GM19193 (cell line): ENCODE data around the gene AKT1S1.

Experiments
- POLR2A ChIP-seq: IDR thresholded peaks from 4 replicates; pipeline ENCODE4 v1.6.1; 2011; ENCODE audit not compliant: insufficient read depth, insufficient read length; ENCODE audit errors: extremely low read depth

Gene AKT1S1

GRCh38 chr19:49877020-49877878 is at the start of gene AKT1S1, which contains the start of gene TBC1D17:
Gene AKT1S1 (minus strand): TSS chr19:49877355. CDS start chr19:49873295, 4,060 bp downstream.
Gene TBC1D17 (plus strand): TSS chr19:49877702. CDS start chr19:49877724, 22 bp downstream.
- peak; percentile 61 for TF ChIP-seq POLR2A

GRCh38 chr19:49926515-49926914 is 49.4 kb upstream of the AKT1S1 start:
- TF ChIP-seq POLR2A = no peak

- TF ChIP-seq POLR2A = no peak
Observed at GRCh38 chr19:49925486-49925885, 48.3 kb upstream of the AKT1S1 start.

- no peak for TF ChIP-seq POLR2A
Observed at GRCh38 chr19:49924004-49924880, 47.1 kb upstream of the AKT1S1 start.

GRCh38 chr19:49923055-49924003 is 46.2 kb upstream of the AKT1S1 start:
- no peak for TF ChIP-seq POLR2A

- TF ChIP-seq POLR2A = no peak
Observed at GRCh38 chr19:49921871-49922795, 45.0 kb upstream of the AKT1S1 start.

- no peak for TF ChIP-seq POLR2A
Observed at GRCh38 chr19:49920624-49921363, 43.6 kb upstream of the AKT1S1 start.

GRCh38 chr19:49918089-49918488 is 40.9 kb upstream of the AKT1S1 start:
- no peak for TF ChIP-seq POLR2A

- TF ChIP-seq POLR2A = no peak
Observed at GRCh38 chr19:49916839-49917733, 39.9 kb upstream of the AKT1S1 start.

- no peak for TF ChIP-seq POLR2A
Observed at GRCh38 chr19:49915271-49915670, 38.1 kb upstream of the AKT1S1 start.

- TF ChIP-seq POLR2A = no peak
Observed at GRCh38 chr19:49913720-49914119, 36.6 kb upstream of the AKT1S1 start.

GRCh38 chr19:49912965-49913685 is 36.0 kb upstream of the AKT1S1 start:
- TF ChIP-seq POLR2A = peak; percentile 15
